DOHH2 (cell line): Measurements from ENCODE around the gene RNASE12.

Experiments
- H3F3A ChIP-seq: fragments of 200-600 bp; sonication (generic), shearing (Covaris generic); 2 replicates; pipeline ENCODE4 v1.6.0; 2016; ENCODE audit warnings: antibody characterized with exemption, mild to moderate bottlenecking; ENCODE audit not compliant: control insufficient read depth, insufficient read depth
- H3K27ac ChIP-seq: fragments of 200-600 bp; sonication (generic); 2 replicates; pipeline ENCODE4 v1.5.1; 2014; ENCODE audit warnings: low read depth, mild to moderate bottlenecking, low read length, moderate library complexity
- H3K27me3 ChIP-seq: fragments of 200-600 bp; sonication (generic); 2 replicates; pipeline ENCODE4 v1.6.1; 2014; ENCODE audit warnings: mild to moderate bottlenecking, low read length, mixed read lengths; ENCODE audit not compliant: control insufficient read depth
- H3K36me3 ChIP-seq: fragments of 200-600 bp; sonication (generic); 2 replicates; pipeline ENCODE4 v1.6.1; 2014; ENCODE audit warnings: mild to moderate bottlenecking, low read length, moderate library complexity, mixed read lengths; ENCODE audit not compliant: control insufficient read depth
- H3K4me1 ChIP-seq: fragments of 200-600 bp; sonication (generic); 2 replicates; pipeline ENCODE4 v1.6.1; 2014; ENCODE audit warnings: mild to moderate bottlenecking, low read length, mixed read lengths; ENCODE audit not compliant: control insufficient read depth
- H3K4me2 ChIP-seq: fragments of 200-600 bp; sonication (generic); 2 replicates; pipeline ENCODE4 v1.6.0; 2014; ENCODE audit warnings: mild to moderate bottlenecking, low read length, moderate library complexity
- H3K4me3 ChIP-seq: fragments of 200-600 bp; sonication (generic); 2 replicates; pipeline ENCODE4 v1.5.1; 2014; ENCODE audit warnings: mild to moderate bottlenecking, low read length, mixed read lengths
- H3K79me2 ChIP-seq: fragments of 200-600 bp; sonication (generic); 2 replicates; pipeline ENCODE4 v1.6.1; 2014; ENCODE audit warnings: mild to moderate bottlenecking, low read length, mixed read lengths; ENCODE audit not compliant: control insufficient read depth
- H3K9me2 ChIP-seq: fragments of 200-600 bp; sonication (generic); replicated peaks from 2 replicates; pipeline ENCODE4 v1.6.1; 2014; ENCODE audit warnings: mild to moderate bottlenecking, low read length, mixed read lengths; ENCODE audit not compliant: control insufficient read depth
- H3K9me3 ChIP-seq: fragments of 200-600 bp; sonication (generic); 2 replicates; pipeline ENCODE4 v1.6.1; 2014; ENCODE audit warnings: antibody characterized with exemption, low read length, mixed read lengths; ENCODE audit not compliant: control insufficient read depth, insufficient read depth
- H4K20me1 ChIP-seq: fragments of 200-600 bp; sonication (generic); 2 replicates; pipeline ENCODE4 v1.6.0; 2014; ENCODE audit warnings: low read depth, mild to moderate bottlenecking, antibody characterized with exemption, low read length, moderate library complexity; ENCODE audit not compliant: control insufficient read depth, insufficient read depth
- EZH2phosphoT487 ChIP-seq: fragments of 200-600 bp; sonication (generic); IDR thresholded peaks from 2 replicates; pipeline ENCODE4 v1.6.1; 2017; ENCODE audit warnings: borderline replicate concordance, mild to moderate bottlenecking, antibody characterized with exemption, low read length, moderate library complexity, mixed read lengths
- TF ChIP-seq, protein P1 (sequence below): fragments of 200-600 bp; sonication (generic); IDR thresholded peaks from one replicate; pipeline ENCODE4 v1.5.1; 2014; ENCODE audit warnings: antibody characterized with exemption, mild to moderate bottlenecking, low read depth, low read length; ENCODE audit not compliant: poor library complexity, severe bottlenecking

Gene RNASE12

GRCh38 chr14:20628063-20628854, 37.1 kb upstream of the RNASE12 start:
- Histone ChIP-seq H3F3A (peaks cover 10% of the 10 kb centered on the region; the same call in 1 of the 2 replicates), H3K9me3 (no peaks in the 10 kb centered on the region), H4K20me1 (peaks cover 5% of the 10 kb centered on the region), H3K27me3 (peaks cover 83% of the 10 kb centered on the region), H3K79me2 (no peaks in the 10 kb centered on the region), H3K4me1 (peaks cover 68% of the 10 kb centered on the region), H3K27ac (no peak overlapping the region), H3K4me2 (peak overlapping the region; percentile 16), H3K4me3 (no peak overlapping the region), H3K9me2 (no peaks in the 10 kb centered on the region), H3K36me3 (no peaks in the 10 kb centered on the region)
- TF ChIP-seq, protein P1, sequence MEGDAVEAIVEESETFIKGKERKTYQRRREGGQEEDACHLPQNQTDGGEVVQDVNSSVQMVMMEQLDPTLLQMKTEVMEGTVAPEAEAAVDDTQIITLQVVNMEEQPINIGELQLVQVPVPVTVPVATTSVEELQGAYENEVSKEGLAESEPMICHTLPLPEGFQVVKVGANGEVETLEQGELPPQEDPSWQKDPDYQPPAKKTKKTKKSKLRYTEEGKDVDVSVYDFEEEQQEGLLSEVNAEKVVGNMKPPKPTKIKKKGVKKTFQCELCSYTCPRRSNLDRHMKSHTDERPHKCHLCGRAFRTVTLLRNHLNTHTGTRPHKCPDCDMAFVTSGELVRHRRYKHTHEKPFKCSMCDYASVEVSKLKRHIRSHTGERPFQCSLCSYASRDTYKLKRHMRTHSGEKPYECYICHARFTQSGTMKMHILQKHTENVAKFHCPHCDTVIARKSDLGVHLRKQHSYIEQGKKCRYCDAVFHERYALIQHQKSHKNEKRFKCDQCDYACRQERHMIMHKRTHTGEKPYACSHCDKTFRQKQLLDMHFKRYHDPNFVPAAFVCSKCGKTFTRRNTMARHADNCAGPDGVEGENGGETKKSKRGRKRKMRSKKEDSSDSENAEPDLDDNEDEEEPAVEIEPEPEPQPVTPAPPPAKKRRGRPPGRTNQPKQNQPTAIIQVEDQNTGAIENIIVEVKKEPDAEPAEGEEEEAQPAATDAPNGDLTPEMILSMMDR, result no peak
- no peak; the same call in 1 of the 2 replicates for TF ChIP-seq EZH2phosphoT487

DNA sequence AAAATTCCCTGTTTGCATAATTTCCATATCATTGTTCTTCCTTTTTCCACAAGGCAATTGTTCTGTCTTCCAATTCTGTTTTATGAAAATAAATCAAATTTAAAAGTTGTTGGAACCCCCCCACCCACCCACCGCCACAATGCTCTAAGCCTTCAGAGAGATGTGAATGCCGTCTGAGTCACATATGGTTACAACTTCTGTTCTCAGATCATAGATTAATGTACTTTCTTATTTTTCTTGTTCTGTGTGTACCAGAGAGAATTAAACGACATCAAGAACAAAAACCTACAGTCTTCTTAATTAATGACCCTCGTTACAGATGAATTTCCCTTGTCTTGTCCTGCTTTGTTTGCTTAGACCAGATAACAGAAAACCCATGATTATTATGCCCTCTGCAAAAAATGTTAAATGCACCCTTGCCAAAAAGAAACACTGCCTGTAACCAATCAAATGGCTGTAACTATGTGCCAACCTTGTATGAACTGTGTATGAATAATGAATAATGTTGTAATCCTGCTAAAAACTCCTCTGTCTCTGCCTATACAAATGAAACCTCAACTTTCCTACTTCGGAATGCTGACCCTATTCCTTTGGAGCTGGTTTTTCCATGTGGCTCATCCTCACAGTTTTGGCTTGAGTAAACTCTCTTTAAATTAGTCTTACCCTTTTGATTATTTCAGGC, 36.3 kb upstream of the RNASE12 start:
- no peaks in the 10 kb centered on the region for H3K79me2 ChIP-seq
- peaks cover 5% of the 10 kb centered on the region for H4K20me1 ChIP-seq
- H3K4me1 ChIP-seq, result peaks cover 68% of the 10 kb centered on the region
- no peaks in the 10 kb centered on the region for H3K9me2 ChIP-seq
- peaks cover 83% of the 10 kb centered on the region for H3K27me3 ChIP-seq
- no peak overlapping the region for H3K4me3 ChIP-seq
- no peak overlapping the region for H3K27ac ChIP-seq
- H3K9me3 ChIP-seq, result no peaks in the 10 kb centered on the region
- TF ChIP-seq, protein P1, result no peak
- no peak for TF ChIP-seq EZH2phosphoT487
- 0 out of 2 replicates have a peak overlapping the region, but pooled peaks have one; percentile 16 for H3K4me2 ChIP-seq
- H3K36me3 ChIP-seq, result no peaks in the 10 kb centered on the region
- H3F3A ChIP-seq, result peaks cover 10% of the 10 kb centered on the region; the same call in 1 of the 2 replicates

DNA sequence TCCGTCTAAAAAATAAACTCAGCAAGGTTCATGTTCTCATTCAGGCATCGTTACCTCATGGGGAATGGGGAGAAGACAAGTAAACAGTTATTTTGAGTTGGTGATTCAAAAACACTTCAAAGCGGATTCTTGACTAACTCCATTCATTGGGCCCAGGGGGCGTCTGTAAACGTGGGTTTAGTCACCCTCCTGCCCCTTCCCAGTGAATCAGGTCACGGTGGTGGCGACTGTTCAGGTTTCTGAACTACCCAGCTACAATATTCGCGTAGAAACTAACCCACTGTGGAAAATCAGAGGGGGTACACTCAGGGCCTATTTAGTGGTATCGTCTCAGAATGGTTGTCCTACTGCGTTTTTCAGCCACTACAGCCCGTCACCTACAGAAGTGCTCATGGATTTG, 35.1 kb upstream of the RNASE12 start:
- Histone ChIP-seq H3K79me2 (no peaks in the 10 kb centered on the region), H3K4me3 (peak overlapping the region; percentile 58), H3K9me2 (no peaks in the 10 kb centered on the region), H3K27me3 (peaks cover 89% of the 10 kb centered on the region), H3K9me3 (no peaks in the 10 kb centered on the region), H3K27ac (no peak overlapping the region), H3K4me2 (peak overlapping the region; percentile 69), H4K20me1 (peaks cover 5% of the 10 kb centered on the region), H3K4me1 (peaks cover 66% of the 10 kb centered on the region), H3F3A (peaks cover 10% of the 10 kb centered on the region; the same call in 1 of the 2 replicates), H3K36me3 (no peaks in the 10 kb centered on the region)
- TF ChIP-seq, protein P1, result no peak
- no peak for TF ChIP-seq EZH2phosphoT487
